CD4-positive, alpha-beta T cell treated with Interleukin-1 beta for 1 hour (primary cell): Measurements from ENCODE around the gene GTF2F1.
"Not testable (repeated sequence)": the region's sequence is repeated elsewhere in the genome, so short reads cannot be mapped to it uniquely, and the experiment has no call there.

Experiments
- DNase-seq, 2 donors: peaks; one replicate each; pipeline ENCODE4 v3.0.0-alpha.2; 2020 to 2022

GTF2F1 gene

GRCh38 chr19:6393074-6393982, at the start of gene GTF2F1:
Gene GTF2F1 (minus strand): TSS chr19:6393164. CDS start chr19:6392995, 169 bp downstream.
- DNase-seq = peak; percentile 95 to 97

GRCh38 chr19:6442087-6442688, 49.2 kb upstream of the GTF2F1 start:
- no peak for DNase-seq

- DNase-seq = no peak
Observed at GRCh38 chr19:6440905-6441304, 47.9 kb upstream of the GTF2F1 start.

- DNase-seq = no peak
Observed at GRCh38 chr19:6439743-6440142, 46.8 kb upstream of the GTF2F1 start.

GRCh38 chr19:6433663-6434062, 40.7 kb upstream of the GTF2F1 start, which contains the start of gene SLC25A41:
Gene SLC25A41 (minus strand): TSS chr19:6433763. CDS start chr19:6433693, 70 bp downstream.
- no peak for DNase-seq

- no peak for DNase-seq
Observed at GRCh38 chr19:6433165-6433564, 40.2 kb upstream of the GTF2F1 start.

- DNase-seq = no peak
Observed at GRCh38 chr19:6431891-6432290, 38.9 kb upstream of the GTF2F1 start.

GRCh38 chr19:6429419-6430221, 36.7 kb upstream of the GTF2F1 start:
- DNase-seq = no peak

GRCh38 chr19:6428692-6429418, 35.9 kb upstream of the GTF2F1 start:
- not testable (repeated sequence) for DNase-seq

- DNase-seq = no peak
Observed at GRCh38 chr19:6427131-6427530, 34.2 kb upstream of the GTF2F1 start.

- DNase-seq = no peak
Observed at GRCh38 chr19:6425732-6426620, 33.0 kb upstream of the GTF2F1 start.

- peak; percentile 100 for DNase-seq
Observed at GRCh38 chr19:6424939-6425731, 32.2 kb upstream of the GTF2F1 start.

GRCh38 chr19:6424195-6424938, 31.4 kb upstream of the GTF2F1 start, which contains the start of gene KHSRP:
Gene KHSRP (minus strand): TSS chr19:6424811. CDS start chr19:6424701, 110 bp downstream.
- DNase-seq = peak in 1 of 2 donors; percentile 30

- DNase-seq = peak in 1 of 2 donors; percentile 22
Observed at GRCh38 chr19:6423499-6424194, 30.7 kb upstream of the GTF2F1 start.

GRCh38 chr19:6421075-6422014, 28.4 kb upstream of the GTF2F1 start:
- no peak for DNase-seq

GRCh38 chr19:6418562-6418932, 25.6 kb upstream of the GTF2F1 start:
- DNase-seq = no peak

GRCh38 chr19:6417713-6418561, 25.0 kb upstream of the GTF2F1 start:
- no peak for DNase-seq
